Measurements from ENCODE around the gene CACNA1H.

CACNA1H gene

GRCh38 chr16:1152651-1153259 is at the start of gene CACNA1H:
Gene CACNA1H (plus strand): TSS chr16:1153106. CDS start chr16:1153738, 632 bp downstream.
- TF ChIP-seq ZFX (IDR thresholded peaks at IDR 0.05; ENCODE audit: borderline replicate concordance) (no peak), CTCF (IDR thresholded peaks at IDR 0.05) (peak; percentile 20; the same call in 1 of the 2 replicates)
- no peak within 1 kb of the TSS for H3K27ac ChIP-seq

- no peak for TF ChIP-seq ZFX (IDR thresholded peaks at IDR 0.05; ENCODE audit: borderline replicate concordance)
- no peak overlapping the region for H3K27ac ChIP-seq
Observed at GRCh38 chr16:1103636-1103980, 49.3 kb upstream of the CACNA1H start.

GRCh38 chr16:1105888-1106620 is 46.9 kb upstream of the CACNA1H start:
- no peak overlapping the region for H3K27ac ChIP-seq

GRCh38 chr16:1106659-1107058 is 46.2 kb upstream of the CACNA1H start:
- TF ChIP-seq ZFX (IDR thresholded peaks at IDR 0.05; ENCODE audit: borderline replicate concordance) = no peak
- TF ChIP-seq CTCF (IDR thresholded peaks at IDR 0.05) = peak; percentile 36
- H3K27ac ChIP-seq = no peak overlapping the region

More at GRCh38 chr16:1105888-1106620, 46.9 kb upstream of the CACNA1H start:
- TF ChIP-seq CTCF (IDR thresholded peaks at IDR 0.05) = peak; percentile 77
- no peak for TF ChIP-seq ZFX (IDR thresholded peaks at IDR 0.05; ENCODE audit: borderline replicate concordance)

GRCh38 chr16:1107141-1107540 is 45.8 kb upstream of the CACNA1H start:
- TF ChIP-seq CTCF (IDR thresholded peaks at IDR 0.05) (no peak), ZFX (IDR thresholded peaks at IDR 0.05; ENCODE audit: borderline replicate concordance) (no peak)
- H3K27ac ChIP-seq = no peak overlapping the region

- no peak overlapping the region for H3K27ac ChIP-seq
- TF ChIP-seq ZFX (IDR thresholded peaks at IDR 0.05; ENCODE audit: borderline replicate concordance) (no peak), CTCF (IDR thresholded peaks at IDR 0.05) (no peak)
Observed at GRCh38 chr16:1107731-1108130, 45.2 kb upstream of the CACNA1H start.

GRCh38 chr16:1108299-1109252 is 44.3 kb upstream of the CACNA1H start:
- no peak for TF ChIP-seq ZFX (IDR thresholded peaks at IDR 0.05; ENCODE audit: borderline replicate concordance)
- no peak for TF ChIP-seq CTCF (IDR thresholded peaks at IDR 0.05)

More at GRCh38 chr16:1108299-1109252, 44.3 kb upstream of the CACNA1H start:
- H3K27ac ChIP-seq = no peak overlapping the region
